Smooth muscle cell (in vitro differentiated cells): ENCODE data around the gene MAGI1. TPM values are rescaled to one million over a fixed set of nuclear protein-coding genes. Genes with fewer than 3 reads are reported as not detected.

ENCODE experiments used
- DNase-seq: peaks from one replicate; lab custom pipeline; 2025; ENCODE audit not compliant: unreplicated experiment; lab: John Stamatoyannopoulos, UW
- H2AFZ ChIP-seq: fragments of 200-600 bp; sonication (generic); 2 replicates; pipeline ENCODE4 v1.6.0; 2016; ENCODE audit warnings: antibody characterized with exemption, low read depth, mild to moderate bottlenecking
- H3F3A ChIP-seq: fragments of 200-600 bp; sonication (generic); 2 replicates; pipeline ENCODE4 v1.6.0; 2017; ENCODE audit warnings: antibody characterized with exemption, low read depth
- H3K27ac ChIP-seq: fragments of 200-600 bp; sonication (generic); 2 replicates; pipeline ENCODE4 v1.5.1; 2016; ENCODE audit warnings: low read depth, mild to moderate bottlenecking
- H3K27me3 ChIP-seq: fragments of 200-600 bp; sonication (generic); 2 replicates; pipeline ENCODE4 v1.6.1; 2016; ENCODE audit warnings: low read depth, mild to moderate bottlenecking
- H3K36me3 ChIP-seq: fragments of 200-600 bp; sonication (generic); 2 replicates; pipeline ENCODE4 v1.5.1; 2016; ENCODE audit warnings: low read depth
- H3K4me1 ChIP-seq: fragments of 200-600 bp; sonication (generic); 2 replicates; pipeline ENCODE4 v1.5.1; 2016; ENCODE audit warnings: low read depth
- H3K4me2 ChIP-seq: fragments of 200-600 bp; sonication (generic); 2 replicates; pipeline ENCODE4 v1.6.0; 2016; ENCODE audit warnings: mild to moderate bottlenecking
- H3K4me3 ChIP-seq: fragments of 200-600 bp; sonication (generic); 2 replicates; pipeline ENCODE4 v1.5.1; 2016; ENCODE audit warnings: mild to moderate bottlenecking
- H3K79me2 ChIP-seq: fragments of 200-600 bp; sonication (generic); 2 replicates; pipeline ENCODE4 v1.6.0; 2016; ENCODE audit warnings: low read depth, mild to moderate bottlenecking
- H3K9ac ChIP-seq: fragments of 200-600 bp; sonication (generic); 2 replicates; pipeline ENCODE4 v1.6.0; 2016; ENCODE audit warnings: low read depth
- H3K9me3 ChIP-seq: fragments of 200-600 bp; sonication (generic); replicated peaks from 2 replicates; pipeline ENCODE4 v1.5.1; 2016; ENCODE audit warnings: low read depth
- H4K20me1 ChIP-seq: fragments of 200-600 bp; sonication (generic); 2 replicates; pipeline ENCODE4 v1.6.0; 2016; ENCODE audit warnings: low read depth
- WGBS: methylation state at CpG from one replicate; pipeline ENCODE4 v1.1.7; 2016; ENCODE audit warnings: low lambda C conversion rate; 5-methylcytosine and 5-hydroxymethylcytosine counted together
- polyA plus RNA-seq: library from polyadenylated mRNA; unstranded; fragments of >200 nt; fragmentation: Nextera tagmentation; extraction: Ambion mirVana; gene quantifications from 2 replicates; pipeline ENCODE4 v1.2.1, GENCODE V29; 2016
- total RNA-seq: library from RNA; depleted of rRNA; stranded (reverse); fragments of >200 nt; gene quantifications from 2 replicates; pipeline ENCODE4 v1.2.3, GENCODE V29; 2014
- TF ChIP-seq, protein P1 (sequence below): fragments of 200-600 bp; sonication (generic); IDR thresholded peaks from 2 replicates; pipeline ENCODE4 v1.5.1; 2017; ENCODE audit warnings: borderline replicate concordance, mild to moderate bottlenecking, antibody characterized with exemption; ENCODE audit not compliant: insufficient read depth, poor library complexity, severe bottlenecking

Gene MAGI1
- total and polyA plus RNA-seq, 2 experiments from 2014 or later: 9.9 to 23.3 TPM

DNA sequence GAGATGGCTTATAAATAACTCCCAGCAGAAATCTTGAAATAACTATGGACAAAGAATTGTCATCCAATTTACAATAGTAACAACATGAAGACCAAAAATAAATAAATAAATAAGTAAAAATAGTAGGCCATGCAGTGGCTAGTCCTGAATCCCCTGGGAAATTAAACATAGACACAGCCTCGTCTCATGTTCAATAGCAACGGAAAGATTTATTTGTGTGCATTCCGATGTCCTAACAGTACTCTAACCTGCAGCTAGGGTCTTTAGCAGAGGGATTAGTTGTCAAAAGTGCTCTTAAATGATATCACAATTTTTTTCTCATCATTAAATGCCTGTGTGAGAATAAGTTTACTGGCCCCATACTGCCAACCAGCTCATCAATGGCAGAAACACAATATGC, 474.2 kb downstream of the MAGI1 start:
- whole genome bisulfite sequencing: 94% methylated on average over 3 of the region's 3 CpGs
- H3K4me3 ChIP-seq: no peak overlapping the region
- peaks cover 91% of the 10 kb centered on the region for H4K20me1 ChIP-seq
- H3K27me3 ChIP-seq: no peaks in the 10 kb centered on the region
- no peaks in the 10 kb centered on the region for H3K79me2 ChIP-seq
- no peaks in the 10 kb centered on the region for H3K36me3 ChIP-seq
- no peaks in the 10 kb centered on the region for H3F3A ChIP-seq
- TF ChIP-seq, protein P1, sequence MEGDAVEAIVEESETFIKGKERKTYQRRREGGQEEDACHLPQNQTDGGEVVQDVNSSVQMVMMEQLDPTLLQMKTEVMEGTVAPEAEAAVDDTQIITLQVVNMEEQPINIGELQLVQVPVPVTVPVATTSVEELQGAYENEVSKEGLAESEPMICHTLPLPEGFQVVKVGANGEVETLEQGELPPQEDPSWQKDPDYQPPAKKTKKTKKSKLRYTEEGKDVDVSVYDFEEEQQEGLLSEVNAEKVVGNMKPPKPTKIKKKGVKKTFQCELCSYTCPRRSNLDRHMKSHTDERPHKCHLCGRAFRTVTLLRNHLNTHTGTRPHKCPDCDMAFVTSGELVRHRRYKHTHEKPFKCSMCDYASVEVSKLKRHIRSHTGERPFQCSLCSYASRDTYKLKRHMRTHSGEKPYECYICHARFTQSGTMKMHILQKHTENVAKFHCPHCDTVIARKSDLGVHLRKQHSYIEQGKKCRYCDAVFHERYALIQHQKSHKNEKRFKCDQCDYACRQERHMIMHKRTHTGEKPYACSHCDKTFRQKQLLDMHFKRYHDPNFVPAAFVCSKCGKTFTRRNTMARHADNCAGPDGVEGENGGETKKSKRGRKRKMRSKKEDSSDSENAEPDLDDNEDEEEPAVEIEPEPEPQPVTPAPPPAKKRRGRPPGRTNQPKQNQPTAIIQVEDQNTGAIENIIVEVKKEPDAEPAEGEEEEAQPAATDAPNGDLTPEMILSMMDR: no peak
- H3K4me2 ChIP-seq: no peak overlapping the region
- DNase-seq: no peak
- H3K27ac ChIP-seq: no peak overlapping the region
- H3K9ac ChIP-seq: no peak overlapping the region
- H2AFZ ChIP-seq: no peak overlapping the region
- H3K9me3 ChIP-seq: no peaks in the 10 kb centered on the region
- H3K4me1 ChIP-seq: peaks cover under 1% of the 10 kb centered on the region

DNA sequence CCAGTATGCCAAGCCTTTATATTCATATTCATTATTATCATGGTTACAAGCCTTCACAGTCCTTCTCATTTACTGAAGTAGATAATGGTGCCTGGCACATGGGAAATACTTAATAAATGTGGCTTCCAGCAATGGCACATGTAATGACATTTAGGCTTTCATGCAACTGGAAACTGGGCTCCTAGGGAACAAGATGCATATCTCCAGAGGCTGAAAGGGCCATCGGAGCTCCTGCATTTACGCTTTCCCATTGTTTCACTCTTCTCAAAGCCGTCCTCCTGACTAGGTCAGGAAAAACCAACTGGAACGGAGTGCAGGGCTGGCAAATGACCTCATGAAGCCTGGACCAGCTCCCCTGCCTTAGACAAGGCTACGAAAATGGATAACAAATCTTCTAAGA, 474.9 kb downstream of the MAGI1 start:
- Histone ChIP-seq H3K9ac (no peak overlapping the region), H3K79me2 (no peaks in the 10 kb centered on the region), H3F3A (no peaks in the 10 kb centered on the region), H2AFZ (no peak overlapping the region), H3K36me3 (no peaks in the 10 kb centered on the region), H3K27ac (no peak overlapping the region), H3K4me3 (no peak overlapping the region), H3K4me2 (no peak overlapping the region), H4K20me1 (peaks cover 90% of the 10 kb centered on the region), H3K9me3 (no peaks in the 10 kb centered on the region), H3K27me3 (no peaks in the 10 kb centered on the region), H3K4me1 (peaks cover 6% of the 10 kb centered on the region)
- TF ChIP-seq, protein P1: no peak
- WGBS: 78% methylated on average over 5 of the region's 5 CpGs
- DNase-seq: no peak

DNA sequence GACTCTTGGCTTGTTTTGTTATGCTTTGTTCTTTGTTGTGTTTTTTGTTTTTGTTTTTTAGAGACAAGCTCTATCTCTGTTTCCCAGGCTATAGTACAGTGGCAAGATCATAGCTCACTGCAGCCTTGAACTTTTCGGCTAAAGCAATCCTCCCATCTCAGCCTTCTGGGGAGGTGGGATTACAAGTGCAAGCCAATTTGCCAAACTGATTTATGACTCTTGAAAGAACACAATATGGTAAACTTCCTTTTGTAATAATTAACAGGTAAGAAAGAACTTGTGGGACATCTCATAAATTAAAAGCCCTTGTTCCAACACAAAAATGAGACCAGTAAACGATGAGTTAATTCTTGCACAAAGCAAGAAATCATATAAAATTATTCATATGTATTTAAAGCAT, 476.3 kb downstream of the MAGI1 start:
- DNase-seq: no peak
- H3K79me2 ChIP-seq: no peaks in the 10 kb centered on the region
- no peak overlapping the region for H3K4me2 ChIP-seq
- peaks cover 8% of the 10 kb centered on the region for H3K4me1 ChIP-seq
- no peak overlapping the region for H2AFZ ChIP-seq
- TF ChIP-seq, protein P1: no peak
- no peaks in the 10 kb centered on the region for H3F3A ChIP-seq
- H3K36me3 ChIP-seq: no peaks in the 10 kb centered on the region
- no peak overlapping the region for H3K9ac ChIP-seq
- H4K20me1 ChIP-seq: peaks cover 90% of the 10 kb centered on the region
- no peaks in the 10 kb centered on the region for H3K9me3 ChIP-seq
- 92% methylated on average over 2 of the region's 2 CpGs for WGBS
- H3K27me3 ChIP-seq: no peaks in the 10 kb centered on the region
- no peak overlapping the region for H3K4me3 ChIP-seq
- H3K27ac ChIP-seq: no peak overlapping the region

DNA sequence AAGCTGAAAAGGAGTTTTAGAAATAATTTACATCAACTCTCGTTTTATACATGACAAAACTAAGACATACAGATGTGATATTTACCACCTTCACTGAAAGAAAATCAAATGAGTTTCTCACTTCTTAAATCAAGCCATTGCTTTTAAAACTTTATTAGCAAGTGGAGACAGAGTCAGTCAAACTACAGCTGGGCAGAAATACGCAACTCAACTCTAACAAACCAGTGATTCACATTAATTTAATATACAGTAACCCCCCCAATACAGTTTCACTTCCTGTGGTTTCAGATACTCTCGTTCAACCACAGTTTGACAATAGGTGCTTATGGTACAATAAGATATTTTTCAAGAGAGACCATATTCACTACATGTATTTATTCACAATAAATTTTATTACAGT, 477.1 kb downstream of the MAGI1 start:
- Histone ChIP-seq H3K79me2 (no peaks in the 10 kb centered on the region), H2AFZ (no peak overlapping the region), H3K4me2 (no peak overlapping the region), H3K9ac (no peak overlapping the region), H3K27ac (no peak overlapping the region), H3K4me3 (no peak overlapping the region), H4K20me1 (peaks cover 90% of the 10 kb centered on the region), H3K4me1 (peaks cover 8% of the 10 kb centered on the region), H3F3A (no peaks in the 10 kb centered on the region), H3K27me3 (no peaks in the 10 kb centered on the region), H3K36me3 (no peaks in the 10 kb centered on the region), H3K9me3 (no peaks in the 10 kb centered on the region)
- TF ChIP-seq, protein P1: no peak
- WGBS: 85% methylated on average over 3 of the region's 3 CpGs
- DNase-seq: no peak
